Spleen (tissue), 11 donors: ENCODE data around the gene NUDT7. TPM values are rescaled to one million over a fixed set of nuclear protein-coding genes. Genes with fewer than 3 reads are reported as not detected.

ENCODE experiments used
- DNase-seq: peaks from one replicate; pipeline ENCODE4 v3.0.0-alpha.2; 2020
- H3K27ac ChIP-seq, 8 donors: fragments of 200-600 bp; sonication (generic) in 7 of 8; 1 replicate in 4 of 8; 2 replicates in 4 of 8; pipeline versions ENCODE4 v1.5.0 to v1.8.0; 2016 to 2021; ENCODE audit warnings: inconsistent platforms in 4 of 8, mild to moderate bottlenecking in 4 of 8, moderate library complexity in 1 of 8
- H3K27me3 ChIP-seq, 7 donors: fragments of 200-600 bp; sonication (generic) in 6 of 7; replicated peaks in 1 of 7; 1 replicate in 4 of 7; 2 replicates in 3 of 7; pipeline versions ENCODE4 v1.5.0 to v1.8.0; 2016 to 2021; ENCODE audit warnings: inconsistent platforms in 3 of 7, mild to moderate bottlenecking in 1 of 7
- H3K36me3 ChIP-seq, 6 donors: fragments of 200-600 bp; sonication (generic) in 5 of 6; 1 replicate in 4 of 6; 2 replicates in 2 of 6; pipeline versions ENCODE4 v1.5.0 to v1.8.0; 2016 to 2021; ENCODE audit warnings: inconsistent platforms in 2 of 6
- H3K4me1 ChIP-seq, 6 donors: fragments of 200-600 bp; sonication (generic) in 5 of 6; 1 replicate in 3 of 6; 2 replicates in 3 of 6; pipeline versions ENCODE4 v1.5.0 to v1.8.0; 2016 to 2021; ENCODE audit warnings: inconsistent platforms in 3 of 6
- H3K4me3 ChIP-seq, 8 donors: fragments of 200-600 bp; sonication (generic) in 7 of 8; 1 replicate in 4 of 8; 2 replicates in 4 of 8; pipeline versions ENCODE4 v1.5.0 to v1.8.0; 2016 to 2021; ENCODE audit warnings: inconsistent platforms in 4 of 8, mild to moderate bottlenecking in 4 of 8, moderate library complexity in 2 of 8
- H3K9me3 ChIP-seq, 8 donors: fragments of 200-600 bp; sonication (generic) in 7 of 8; 1 replicate in 4 of 8; 2 replicates in 4 of 8; pipeline versions ENCODE4 v1.5.0 to v1.8.0; 2016 to 2021; ENCODE audit warnings: inconsistent platforms in 4 of 8
- POLR2A ChIP-seq, 3 donors: fragments of 450-650 bp; IDR thresholded peaks; one replicate each; pipeline ENCODE4 v1.5.1; 2017; ENCODE audit warnings: antibody characterized with exemption in 3 of 3, mild to moderate bottlenecking in 1 of 3
- POLR2AphosphoS5 ChIP-seq, 3 donors: sonication (generic); formaldehyde crosslinking; IDR thresholded peaks; one replicate each; pipeline ENCODE4 v1.5.1; 2017; ENCODE audit warnings: antibody characterized with exemption in 3 of 3
- WGBS, 5 donors: extraction: QIAGEN DNeasy Blood & Tissue Kit in 3 of 5; methylation state at CpG; one replicate each; pipeline versions ENCODE4 v1.1.5 to v1.1.7; 2013 to 2018; 5-methylcytosine and 5-hydroxymethylcytosine counted together
- intact Hi-C: fragments of 100-400 bp; cut with DNase I; formaldehyde crosslinking; loops from one replicate; pipeline ENCODE4 v1.15.0; 2023; ENCODE audit warnings: low total_unique reads
- polyA plus RNA-seq, 3 donors: library from polyadenylated mRNA; stranded (reverse); fragments of 200-250 nt; gene quantifications; one replicate each; pipeline ENCODE4 v1.2.1, GENCODE V29; 2013
- total RNA-seq, 7 donors: library from RNA; depleted of rRNA in 3 of 7; stranded (reverse); fragments of >200 nt in 3 of 7; fragmentation: NEBNext Ultra II Directional in 4 of 7; extraction: Animal tissue kit (Norgen Biotek cat#: 25700) in 4 of 7; gene quantifications; one replicate each; pipeline versions ENCODE4 v1.1.0 to v1.2.1, GENCODE V29; 2016 to 2021
- TF ChIP-seq, protein P1 (sequence below), 11 experiments: fragments of 200-600 bp in 7 of 11; fragments of 450-650 bp in 4 of 11; sonication (generic) in 4 of 11; IDR thresholded peaks in 8 of 11; conservative IDR thresholded peaks in 3 of 11; 1 replicate in 7 of 11; 2 replicates in 4 of 11; pipeline versions ENCODE4 v1.4.0 to v1.8.0; 2016 to 2021; ENCODE audit warnings: antibody characterized with exemption in 11 of 11, inconsistent platforms in 4 of 11, mild to moderate bottlenecking in 1 of 11
- donor health status: healthy with polysubstance abuse.
- donor health status: DM: no; HTN: no; CAD: no; lungs with moderate emphysema.
- donor health status: DM: no; HTN: no; CAD: no.
- donor health status: Bipolar disorder and iron deficiency.
- donor health status: healthy.
- donor health status: DM: no; HTN: no; CAD: no.
- donor health status: DM: yes; HTN: yes; CAD: no.

The NUDT7 gene
- total and polyA plus RNA-seq, 10 donors = 5.2 to 14.0 (median 9.6) TPM

DNA sequence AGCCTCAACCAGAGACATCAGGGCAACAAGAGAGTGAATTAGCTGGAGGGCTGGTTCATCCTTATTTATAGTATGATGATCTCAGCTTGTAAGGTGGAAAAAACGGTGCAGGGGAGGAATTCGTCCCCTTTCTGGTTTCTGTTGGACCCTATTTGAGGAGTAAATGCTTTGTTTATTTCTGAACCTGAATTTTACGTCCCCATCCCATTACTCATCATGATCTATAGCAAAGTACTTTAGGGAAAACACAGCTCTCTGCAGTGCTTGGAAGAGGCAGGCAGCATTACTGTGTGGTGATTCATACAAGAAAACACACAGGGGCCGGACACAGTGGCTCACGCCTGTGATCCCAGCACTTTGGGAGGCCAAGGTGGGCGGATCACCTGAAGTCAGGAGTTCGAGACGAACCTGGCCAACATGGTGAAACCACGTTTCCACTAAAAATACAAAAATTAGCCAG, 58.1 kb downstream of the NUDT7 start:
- H3K4me3 ChIP-seq = no peak overlapping the region
- DNase-seq = no peak
- no peaks in the 10 kb centered on the region for H3K4me1 ChIP-seq
- no peak for TF ChIP-seq POLR2A (IDR thresholded peaks at IDR 0.05)
- TF ChIP-seq, protein P1, sequence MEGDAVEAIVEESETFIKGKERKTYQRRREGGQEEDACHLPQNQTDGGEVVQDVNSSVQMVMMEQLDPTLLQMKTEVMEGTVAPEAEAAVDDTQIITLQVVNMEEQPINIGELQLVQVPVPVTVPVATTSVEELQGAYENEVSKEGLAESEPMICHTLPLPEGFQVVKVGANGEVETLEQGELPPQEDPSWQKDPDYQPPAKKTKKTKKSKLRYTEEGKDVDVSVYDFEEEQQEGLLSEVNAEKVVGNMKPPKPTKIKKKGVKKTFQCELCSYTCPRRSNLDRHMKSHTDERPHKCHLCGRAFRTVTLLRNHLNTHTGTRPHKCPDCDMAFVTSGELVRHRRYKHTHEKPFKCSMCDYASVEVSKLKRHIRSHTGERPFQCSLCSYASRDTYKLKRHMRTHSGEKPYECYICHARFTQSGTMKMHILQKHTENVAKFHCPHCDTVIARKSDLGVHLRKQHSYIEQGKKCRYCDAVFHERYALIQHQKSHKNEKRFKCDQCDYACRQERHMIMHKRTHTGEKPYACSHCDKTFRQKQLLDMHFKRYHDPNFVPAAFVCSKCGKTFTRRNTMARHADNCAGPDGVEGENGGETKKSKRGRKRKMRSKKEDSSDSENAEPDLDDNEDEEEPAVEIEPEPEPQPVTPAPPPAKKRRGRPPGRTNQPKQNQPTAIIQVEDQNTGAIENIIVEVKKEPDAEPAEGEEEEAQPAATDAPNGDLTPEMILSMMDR (IDR thresholded peaks at IDR 0.05 in 8 of 11, conservative IDR thresholded peaks at IDR 0.05 in 3 of 11) = no peak
- TF ChIP-seq POLR2AphosphoS5 (IDR thresholded peaks at IDR 0.05) = no peak
- H3K36me3 ChIP-seq = no peaks in the 10 kb centered on the region
- H3K9me3 ChIP-seq = no peaks in the 10 kb centered on the region
- no peak overlapping the region for H3K27ac ChIP-seq
- intact Hi-C loops = no loop called here
- peaks cover 0 to 21% (median 0%) of the 10 kb centered on the region in 7 donors for H3K27me3 ChIP-seq
- WGBS, 5 donors = 67 to 86% (median 71%) methylated on average over 9 of the region's 9 CpGs

DNA sequence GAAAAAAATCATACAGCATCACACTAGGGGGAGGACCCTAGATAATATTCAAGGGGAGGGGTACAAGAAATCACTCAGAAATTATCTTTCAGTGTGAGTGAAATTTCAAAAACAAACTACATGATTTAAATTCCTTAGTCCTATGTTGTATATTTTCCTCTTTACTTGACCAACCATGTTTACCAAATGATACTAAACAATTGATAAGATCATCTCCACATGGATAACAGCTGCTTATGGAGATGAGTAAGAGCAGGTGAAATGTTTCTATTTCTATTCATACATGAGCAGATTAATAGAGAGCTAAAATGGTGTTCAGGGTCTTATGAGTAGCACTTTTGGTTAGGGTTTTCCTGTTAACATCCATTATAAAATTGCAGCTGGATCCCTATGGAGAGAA, 58.8 kb downstream of the NUDT7 start:
- Histone ChIP-seq H3K4me3 (no peak overlapping the region), H3K27me3 (peaks cover 0 to 24% (median 2%) of the 10 kb centered on the region in 7 donors), H3K4me1 (no peaks in the 10 kb centered on the region), H3K27ac (no peak overlapping the region), H3K36me3 (no peaks in the 10 kb centered on the region), H3K9me3 (no peaks in the 10 kb centered on the region)
- TF ChIP-seq POLR2AphosphoS5 (IDR thresholded peaks at IDR 0.05) (no peak), POLR2A (IDR thresholded peaks at IDR 0.05) (no peak)
- TF ChIP-seq, protein P1 (IDR thresholded peaks at IDR 0.05 in 8 of 11, conservative IDR thresholded peaks at IDR 0.05 in 3 of 11) = no peak
- intact Hi-C loops = no loop called here
- DNase-seq = no peak

DNA sequence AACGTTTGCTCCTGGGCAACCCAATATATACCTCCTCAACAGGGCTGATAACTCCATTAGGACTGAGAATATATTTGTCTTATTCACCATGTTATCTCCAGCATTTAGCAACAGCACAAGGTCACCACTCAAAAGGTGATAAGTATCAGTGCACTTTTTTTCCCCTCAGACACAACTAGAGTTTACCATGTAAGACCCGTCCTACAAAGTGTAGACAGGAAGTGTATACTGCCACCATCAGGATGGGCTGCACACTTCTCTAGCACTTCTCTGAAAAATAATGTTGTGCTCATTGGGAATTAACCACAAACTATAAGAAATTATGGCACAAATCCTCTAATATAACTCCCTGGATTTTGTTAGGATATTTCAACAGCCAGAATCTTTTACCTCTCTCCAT, 60.4 kb downstream of the NUDT7 start:
- DNase-seq = no peak
- no peak overlapping the region for H3K27ac ChIP-seq
- intact Hi-C loops = no loop called here
- H3K4me1 ChIP-seq = no peaks in the 10 kb centered on the region
- no peaks in the 10 kb centered on the region for H3K36me3 ChIP-seq
- no peak overlapping the region for H3K4me3 ChIP-seq
- WGBS, 5 donors = 19 to 32% (median 25%) methylated on average over 2 of the region's 2 CpGs
- no peaks in the 10 kb centered on the region for H3K9me3 ChIP-seq
- TF ChIP-seq, protein P1 (IDR thresholded peaks at IDR 0.05 in 8 of 11, conservative IDR thresholded peaks at IDR 0.05 in 3 of 11) = peak in 1 of 11 experiments; percentile 15
- TF ChIP-seq POLR2AphosphoS5 (IDR thresholded peaks at IDR 0.05) = no peak
- TF ChIP-seq POLR2A (IDR thresholded peaks at IDR 0.05) = no peak
- peaks cover 0 to 40% (median 13%) of the 10 kb centered on the region in 7 donors for H3K27me3 ChIP-seq

DNA sequence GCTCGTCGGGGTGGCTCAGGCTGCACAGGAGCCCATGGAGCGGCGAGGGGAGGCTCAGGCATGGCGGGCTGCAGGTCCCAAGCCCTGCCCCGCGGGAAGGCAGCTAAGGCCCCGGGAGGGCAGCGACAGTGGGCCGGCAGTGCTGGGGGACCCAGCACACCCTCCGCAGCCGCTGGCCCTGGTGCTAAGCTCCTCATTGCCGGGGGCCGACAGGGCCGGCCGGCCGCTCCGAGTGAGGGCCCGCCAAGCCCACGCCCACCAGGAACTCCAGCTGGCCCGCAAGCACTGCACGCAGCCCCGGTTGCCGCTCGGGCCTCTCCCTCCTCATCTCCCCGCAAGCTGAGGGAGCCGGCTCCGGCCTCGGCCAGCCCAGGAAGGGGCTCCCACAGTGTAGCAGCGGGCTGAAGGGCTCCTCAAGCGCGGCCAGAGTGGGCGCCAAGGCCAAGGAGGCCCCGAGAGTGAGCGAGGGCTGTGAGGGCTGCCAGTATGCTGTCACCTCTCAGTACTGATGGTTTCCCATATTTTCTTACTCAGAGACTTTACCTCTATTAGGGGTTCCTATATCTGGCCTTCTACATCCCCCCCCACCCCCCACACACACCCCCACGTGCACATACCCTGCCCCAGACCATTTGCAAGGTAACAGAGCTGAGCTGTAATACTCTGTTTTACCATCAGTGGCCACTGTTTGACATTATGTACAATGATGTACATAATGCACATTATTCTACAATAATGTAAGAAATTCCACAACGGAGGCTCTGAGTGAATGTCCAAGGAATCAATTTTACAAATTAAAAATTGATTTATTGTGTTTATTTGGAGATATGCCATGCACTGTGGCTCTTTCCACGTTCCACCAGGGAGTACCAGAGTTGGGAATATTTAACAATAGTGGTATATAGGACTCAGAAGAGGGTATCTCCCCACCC, 62.4 kb downstream of the NUDT7 start:
- Histone ChIP-seq H3K4me3 (no peak overlapping the region), H3K4me1 (peaks cover 9 to 20% (median 18%) of the 10 kb centered on the region in 6 donors), H3K9me3 (no peaks in the 10 kb centered on the region), H3K27me3 (peaks cover 3 to 61% (median 33%) of the 10 kb centered on the region in 7 donors), H3K36me3 (no peaks in the 10 kb centered on the region), H3K27ac (no peak overlapping the region)
- WGBS, 5 donors = 84 to 92% (median 88%) methylated on average over 20 to 38 of the region's 38 CpGs
- intact Hi-C loops = no loop called here
- TF ChIP-seq POLR2AphosphoS5 (IDR thresholded peaks at IDR 0.05) = no peak
- TF ChIP-seq, protein P1 (IDR thresholded peaks at IDR 0.05 in 8 of 11, conservative IDR thresholded peaks at IDR 0.05 in 3 of 11) = peak in 1 of 11 experiments; percentile 17
- no peak for DNase-seq
